ENCODE measurements around the gene SNRNP35. TPM values are rescaled to one million over a fixed set of nuclear protein-coding genes. Genes with fewer than 3 reads are reported as not detected.

SNRNP35 gene
- total RNA-seq = 9.6 and 14.2 TPM in 2 replicates

GRCh38 chr12:123457980-123458779, at the start of gene SNRNP35:
TSS of gene SNRNP35 (plus strand) at chr12:123458139. CDS start at chr12:123465541, 7,402 bp downstream.

GRCh38 chr12:123436017-123436964, 21.6 kb upstream of the SNRNP35 start, which contains the start of gene RILPL2:
TSS of gene RILPL2 (minus strand) at chr12:123436684. CDS start at chr12:123436420, 264 bp downstream.

Other genes starting within 250 kb of the SNRNP35 start
- 15.0 and 28.2 TPM in 2 replicates for gene MPHOSPH9, start 225.0 kb upstream of the SNRNP35 start, total RNA-seq
- 12.0 and 17.7 TPM in 2 replicates for gene MTRFR, start 224.7 kb upstream of the SNRNP35 start, total RNA-seq
- 135 and 193 TPM in 2 replicates for gene CDK2AP1, start 186.3 kb upstream of the SNRNP35 start, total RNA-seq
- gene SBNO1, start 93.3 kb upstream of the SNRNP35 start, total RNA-seq = 16.2 and 17.0 TPM in 2 replicates
- 42.1 and 54.0 TPM in 2 replicates for gene KMT5A, start 74.0 kb upstream of the SNRNP35 start, total RNA-seq
- gene RILPL2, start 21.5 kb upstream of the SNRNP35 start, total RNA-seq = 2.2 and 3.9 TPM in 2 replicates
- 19.1 and 24.3 TPM in 2 replicates for gene RILPL1, start 75.6 kb downstream of the SNRNP35 start, total RNA-seq
- 211 and 241 TPM in 2 replicates for gene TMED2, start 126.4 kb downstream of the SNRNP35 start, total RNA-seq
- 10.0 and 20.2 TPM in 2 replicates for gene DDX55, start 144.0 kb downstream of the SNRNP35 start, total RNA-seq
- gene EIF2B1, start 175.5 kb downstream of the SNRNP35 start, total RNA-seq = 85.7 and 132 TPM in 2 replicates
- gene GTF2H3, start 175.7 kb downstream of the SNRNP35 start, total RNA-seq = 41.3 and 45.2 TPM in 2 replicates
- gene TCTN2, start 213.0 kb downstream of the SNRNP35 start, total RNA-seq = 4.8 and 5.7 TPM in 2 replicates